HG02885 (cell line): ENCODE data around the gene SSTR1.
"Not testable (repeated sequence)": the region's sequence is repeated elsewhere in the genome, so short reads cannot be mapped to it uniquely, and the experiment has no call there.

Source experiments
- ATAC-seq: cut with Tn5 transposase; IDR thresholded peaks from one replicate; pipeline ENCODE4 v1.9.1; 2021; ENCODE audit warnings: mild to moderate bottlenecking; ENCODE audit not compliant: unreplicated experiment, poor library complexity

The SSTR1 gene, protein sequence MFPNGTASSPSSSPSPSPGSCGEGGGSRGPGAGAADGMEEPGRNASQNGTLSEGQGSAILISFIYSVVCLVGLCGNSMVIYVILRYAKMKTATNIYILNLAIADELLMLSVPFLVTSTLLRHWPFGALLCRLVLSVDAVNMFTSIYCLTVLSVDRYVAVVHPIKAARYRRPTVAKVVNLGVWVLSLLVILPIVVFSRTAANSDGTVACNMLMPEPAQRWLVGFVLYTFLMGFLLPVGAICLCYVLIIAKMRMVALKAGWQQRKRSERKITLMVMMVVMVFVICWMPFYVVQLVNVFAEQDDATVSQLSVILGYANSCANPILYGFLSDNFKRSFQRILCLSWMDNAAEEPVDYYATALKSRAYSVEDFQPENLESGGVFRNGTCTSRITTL

DNA sequence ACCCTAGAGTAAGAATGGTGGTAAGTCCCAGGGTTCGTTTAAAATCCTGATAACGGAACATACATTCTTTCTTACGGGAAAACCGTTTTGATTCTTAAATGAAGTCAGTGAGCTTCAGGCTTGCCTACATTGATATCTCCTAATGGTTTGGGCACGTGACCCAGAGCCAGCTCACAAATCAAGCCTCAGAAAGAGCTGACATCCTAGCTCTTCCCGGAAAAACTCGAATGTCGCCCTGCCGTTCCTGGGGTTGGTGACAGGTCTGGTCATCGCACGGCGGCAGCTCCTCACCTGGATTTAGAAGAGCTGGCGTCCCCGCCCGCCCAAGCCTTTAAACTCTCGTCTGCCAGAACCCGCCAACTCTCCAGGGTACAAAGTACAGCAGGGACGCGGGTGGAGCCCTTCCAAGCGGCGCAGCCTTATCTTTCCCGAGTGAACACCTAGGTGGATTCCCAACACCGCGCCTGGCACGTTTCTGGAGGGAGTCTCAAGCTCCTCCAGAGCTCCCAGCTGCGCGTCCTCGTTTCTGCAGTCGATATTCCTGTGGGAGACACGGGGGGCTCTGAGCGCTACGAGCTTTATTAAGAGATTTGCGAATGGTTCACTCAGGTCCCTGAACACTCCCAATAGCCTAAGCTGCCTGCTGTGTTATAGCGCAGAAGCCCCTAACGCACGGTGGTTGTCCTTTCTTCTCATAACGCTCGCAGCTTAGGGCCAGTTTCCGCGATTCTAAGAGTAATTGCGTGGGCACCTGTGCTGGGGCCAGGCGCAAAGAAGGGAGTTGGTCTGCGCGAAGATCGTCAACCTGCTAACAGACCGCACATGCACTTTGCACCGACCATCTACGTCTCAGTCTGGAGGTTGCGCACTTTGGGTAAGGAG, at the start of gene SSTR1:
TSS of gene SSTR1 (plus strand) at position 169 of the 882 bp plus-strand sequence. CDS start 1,486 bp downstream, outside the sequence.
- no peak for ATAC-seq

DNA sequence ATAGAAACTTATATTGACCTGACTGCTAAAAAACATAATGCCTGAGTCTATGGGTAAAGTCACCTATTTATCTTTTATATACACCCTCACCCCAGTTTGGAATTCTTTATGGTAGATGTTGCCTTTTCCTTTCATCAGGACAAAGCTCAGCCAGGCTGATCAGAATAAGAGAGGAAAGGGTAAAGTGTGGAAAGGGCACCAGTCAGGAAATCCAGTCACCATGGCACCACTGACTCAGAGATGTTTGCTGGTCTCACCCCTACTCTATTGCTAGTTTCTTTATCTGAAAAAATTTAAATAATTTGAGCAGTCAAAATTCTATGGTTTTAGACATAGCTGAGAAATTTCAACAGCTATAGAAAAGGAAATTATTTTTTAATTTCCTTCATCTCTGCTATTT, 49.2 kb upstream of the SSTR1 start:
- ATAC-seq = no peak

DNA sequence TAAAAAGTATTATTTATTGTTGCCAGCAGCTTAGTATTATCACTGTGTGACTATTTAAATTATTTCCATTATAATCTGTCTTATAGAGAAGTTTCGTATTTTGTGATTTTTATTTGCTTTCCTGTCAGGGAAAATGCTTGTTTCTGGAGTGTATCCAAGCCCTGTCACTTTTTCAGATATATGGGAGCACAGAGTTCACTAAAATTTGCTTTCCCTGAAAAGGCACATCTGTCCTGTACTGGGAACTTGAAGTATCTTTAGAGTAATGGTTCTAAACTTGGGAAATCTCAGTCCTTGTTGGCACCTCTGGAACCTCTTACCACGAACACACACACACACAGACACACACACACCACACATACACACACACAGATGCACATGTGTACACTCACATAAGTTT, 39.3 kb upstream of the SSTR1 start:
- no peak for ATAC-seq

DNA sequence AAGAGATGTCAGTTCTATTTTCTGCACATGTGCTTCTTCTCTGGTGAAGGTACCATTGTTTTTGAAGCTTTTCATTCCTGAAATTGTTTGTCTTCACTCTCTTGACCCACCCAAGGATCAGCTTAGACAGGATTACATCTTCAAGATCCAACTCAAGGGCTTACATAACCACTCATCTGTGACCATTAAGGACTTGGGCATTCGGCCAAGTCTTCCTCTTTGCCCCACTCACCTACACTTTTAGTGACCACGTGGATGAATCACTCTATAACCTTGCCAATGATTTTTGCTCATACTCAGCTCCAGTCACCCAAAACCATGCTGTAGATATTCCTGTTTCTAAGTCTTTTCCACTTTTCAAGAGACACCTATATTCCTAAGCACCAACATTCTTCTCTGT, 36.5 kb upstream of the SSTR1 start:
- no peak for ATAC-seq

DNA sequence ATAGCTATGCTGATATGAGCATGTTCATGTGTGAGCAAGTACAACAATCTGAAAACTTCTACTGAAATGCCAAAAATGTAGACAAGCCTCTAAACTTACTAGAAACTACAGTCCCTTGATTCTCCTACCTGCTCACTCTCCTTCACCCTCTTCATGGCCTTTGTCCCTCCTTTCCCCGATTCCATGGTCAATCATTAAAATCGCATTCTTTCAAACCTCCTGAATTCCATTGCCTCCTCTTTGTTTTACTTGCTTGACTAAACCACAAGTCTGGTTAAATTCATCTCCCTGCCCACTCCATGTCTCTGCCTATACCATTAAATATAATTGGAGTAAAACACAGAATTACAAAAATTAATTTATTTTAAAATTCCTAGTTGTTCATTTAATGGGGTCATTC, 33.0 kb upstream of the SSTR1 start:
- no peak for ATAC-seq

DNA sequence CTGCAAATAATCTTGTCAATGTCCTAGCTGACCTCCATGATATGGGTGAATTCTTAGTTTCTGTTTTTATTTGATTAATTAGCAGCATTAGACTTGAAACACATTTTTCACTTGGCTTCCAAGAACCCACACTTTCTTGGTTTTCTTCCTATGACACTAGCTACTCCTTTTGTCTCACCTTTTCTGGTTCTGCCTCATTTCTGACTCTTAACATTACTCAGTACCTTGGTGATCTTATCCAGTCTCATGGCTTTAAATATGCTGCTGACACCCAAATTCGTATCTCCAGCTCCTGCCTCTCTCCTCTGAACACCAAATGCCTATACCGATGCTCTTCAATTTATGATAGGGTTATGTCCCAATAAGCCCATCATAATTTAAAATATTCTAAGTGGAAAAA, 32.0 kb upstream of the SSTR1 start:
- no peak for ATAC-seq

DNA sequence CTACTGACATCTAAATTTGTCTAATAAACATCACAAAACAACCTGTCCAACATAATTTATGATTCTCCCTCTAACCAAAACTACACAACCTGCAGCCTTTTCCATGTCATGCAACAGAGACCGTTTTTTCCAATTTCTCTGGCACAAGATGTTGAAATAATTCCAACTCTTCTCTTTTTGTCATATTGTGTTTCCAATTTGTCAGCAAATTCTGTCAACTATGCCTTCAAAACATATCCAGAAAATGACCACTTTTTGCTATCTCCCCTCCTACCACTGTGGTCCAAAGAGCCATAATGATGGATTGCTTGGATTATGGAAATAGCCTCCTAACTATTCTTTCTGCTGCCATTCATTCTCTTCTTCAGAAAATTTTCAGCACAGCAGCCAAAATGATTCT, 31.3 kb upstream of the SSTR1 start:
- no peak for ATAC-seq

DNA sequence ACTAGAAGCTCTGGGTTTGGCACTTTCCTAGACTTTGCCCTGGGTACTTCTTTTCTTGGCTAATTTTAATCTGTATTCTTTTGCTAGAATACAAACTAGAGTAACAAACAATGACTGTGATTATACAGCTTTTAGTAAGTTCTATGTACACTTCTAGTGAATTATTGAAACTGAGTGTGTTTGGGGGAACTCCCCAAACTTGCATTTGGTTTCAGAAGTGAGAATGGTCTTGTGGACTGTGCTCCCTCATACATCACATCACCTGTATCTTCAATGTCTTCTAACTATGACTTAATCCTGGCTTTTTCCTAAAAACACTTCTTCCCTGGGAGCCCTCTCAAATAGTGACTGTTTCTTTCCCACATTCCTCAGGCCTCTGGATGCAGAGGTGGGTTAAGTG, 23.6 kb upstream of the SSTR1 start:
- no peak for ATAC-seq

DNA sequence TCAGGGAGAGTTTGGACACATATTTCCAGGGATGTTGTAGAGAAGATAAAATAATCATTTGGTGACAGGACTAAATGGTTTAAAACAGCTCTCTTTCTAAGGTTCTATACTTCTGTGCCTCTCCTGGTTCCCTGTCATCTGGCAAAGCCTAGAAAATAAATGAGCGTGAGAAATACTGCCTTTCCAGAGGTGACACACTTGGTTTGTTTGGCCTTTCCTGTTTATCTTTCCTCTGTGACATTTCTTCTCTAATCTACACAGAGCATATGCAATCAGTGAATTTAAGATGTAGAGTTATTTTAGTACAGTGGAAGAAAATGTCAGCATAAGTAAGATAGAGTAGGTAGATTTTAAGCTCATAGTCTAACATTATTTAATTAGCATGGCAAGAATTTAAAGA, 22.0 kb upstream of the SSTR1 start:
- ATAC-seq = no peak

DNA sequence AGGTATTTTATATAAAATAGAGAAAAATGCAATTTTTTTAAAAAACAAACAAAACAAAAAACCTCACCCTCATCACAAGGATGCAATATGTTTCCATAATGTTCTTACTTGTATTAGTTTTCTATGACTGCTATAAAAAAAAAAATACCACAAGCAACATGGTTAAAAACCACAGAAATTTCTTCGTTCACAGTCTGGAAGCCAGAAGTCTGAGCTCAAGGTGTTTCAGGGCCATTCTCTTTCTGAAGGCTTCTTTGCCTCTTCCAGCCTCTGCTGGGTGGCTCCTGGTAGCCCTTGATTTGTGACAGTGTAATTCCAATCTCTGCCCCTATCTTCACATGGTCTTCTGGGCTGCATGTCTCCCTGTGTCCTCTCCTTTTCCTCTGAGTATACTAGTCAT, 21.5 kb upstream of the SSTR1 start:
- ATAC-seq = no peak

DNA sequence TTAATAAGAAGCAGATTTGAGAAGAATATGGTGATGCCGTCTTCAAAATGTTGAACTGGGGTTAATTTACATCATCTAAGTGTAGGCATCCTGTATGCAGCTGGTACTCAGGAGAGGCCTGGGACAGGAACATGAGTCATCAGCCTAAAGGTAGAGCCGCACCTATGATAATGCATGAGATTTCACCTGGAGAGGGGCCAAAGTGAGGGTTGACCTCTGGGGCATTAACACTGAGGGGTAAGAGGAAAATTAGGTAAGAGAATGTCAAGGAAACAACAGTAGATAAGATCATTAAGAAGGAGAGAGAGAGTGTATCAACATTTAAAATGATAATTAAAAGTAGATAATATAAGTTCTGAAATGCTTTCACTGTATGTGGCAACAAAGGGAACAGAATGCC, 20.2 kb upstream of the SSTR1 start:
- no peak for ATAC-seq

DNA sequence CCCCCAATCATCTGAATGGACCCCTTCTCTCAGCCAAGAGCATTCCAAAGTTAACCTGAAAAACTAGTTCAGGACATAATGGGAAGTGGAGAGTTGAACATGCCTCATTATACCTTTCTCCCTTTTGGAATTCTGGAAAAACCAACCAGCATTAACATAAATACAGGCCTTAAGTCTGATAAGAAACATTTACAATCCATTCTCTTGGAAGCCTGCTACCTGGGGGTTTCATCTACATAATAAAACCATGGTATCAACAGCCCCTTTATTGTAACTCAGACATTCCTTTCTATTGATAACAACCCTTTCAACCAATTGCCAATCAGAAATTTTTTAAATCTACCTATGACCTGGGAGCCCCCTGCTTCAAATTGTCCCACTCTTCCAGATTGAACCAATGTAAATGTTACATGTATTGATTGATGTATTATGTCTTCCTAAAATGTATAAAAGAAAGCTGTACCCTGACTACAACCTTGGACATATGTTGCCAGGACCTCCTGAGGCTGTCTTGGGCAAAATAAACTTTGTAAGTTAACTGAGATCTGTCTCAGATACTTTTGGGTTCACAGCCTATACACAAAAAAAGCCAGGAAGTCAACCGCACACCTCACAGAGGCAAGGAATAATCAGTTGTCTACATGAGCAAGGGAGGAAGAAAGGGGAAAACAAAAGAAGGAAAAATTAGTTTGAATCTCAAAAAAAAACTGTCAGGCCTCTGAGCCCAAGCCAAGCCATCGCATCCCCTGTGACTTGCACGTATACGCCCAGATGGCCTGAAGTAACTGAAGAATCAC, 17.6 kb upstream of the SSTR1 start:
- no peak for ATAC-seq

DNA sequence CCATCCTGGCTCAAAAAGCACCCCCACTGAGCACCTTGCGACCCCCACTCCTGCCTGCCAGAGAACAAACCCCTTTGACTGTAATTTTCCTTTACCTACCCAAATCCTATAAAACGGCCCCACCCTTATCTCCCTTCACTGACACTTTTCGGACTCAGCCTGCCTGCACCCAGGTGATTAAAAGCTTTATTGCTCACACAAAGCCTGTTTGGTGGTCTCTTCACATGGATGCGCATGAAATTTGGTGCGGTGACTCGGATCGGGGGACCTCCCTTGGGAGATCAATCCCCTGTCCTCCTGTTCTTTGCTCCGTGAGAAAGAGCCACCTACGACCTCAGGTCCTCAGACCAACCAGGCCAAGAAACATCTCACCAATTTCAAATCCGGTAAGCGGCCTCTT, 16.9 kb upstream of the SSTR1 start:
- not testable (repeated sequence) for ATAC-seq

DNA sequence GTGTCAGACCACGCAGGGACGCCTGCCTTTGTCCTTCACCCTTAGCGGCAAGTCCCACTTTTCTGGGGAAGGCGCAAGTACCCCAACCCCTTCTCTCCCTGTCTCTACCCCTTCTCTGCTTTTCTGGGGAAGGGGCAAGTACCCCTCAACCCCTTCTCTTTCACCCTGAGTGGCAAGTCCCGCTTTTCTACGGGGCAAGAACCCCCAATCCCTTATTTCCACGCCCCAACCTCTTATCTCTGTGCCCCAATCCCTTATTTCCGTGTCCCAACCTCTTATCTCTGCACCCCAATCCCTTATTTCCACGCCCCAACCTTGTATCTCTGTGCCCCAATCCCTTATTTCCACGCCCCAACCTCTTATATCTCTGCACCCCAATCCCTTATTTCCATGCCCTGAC, 16.2 kb upstream of the SSTR1 start:
- not testable (repeated sequence) for ATAC-seq

DNA sequence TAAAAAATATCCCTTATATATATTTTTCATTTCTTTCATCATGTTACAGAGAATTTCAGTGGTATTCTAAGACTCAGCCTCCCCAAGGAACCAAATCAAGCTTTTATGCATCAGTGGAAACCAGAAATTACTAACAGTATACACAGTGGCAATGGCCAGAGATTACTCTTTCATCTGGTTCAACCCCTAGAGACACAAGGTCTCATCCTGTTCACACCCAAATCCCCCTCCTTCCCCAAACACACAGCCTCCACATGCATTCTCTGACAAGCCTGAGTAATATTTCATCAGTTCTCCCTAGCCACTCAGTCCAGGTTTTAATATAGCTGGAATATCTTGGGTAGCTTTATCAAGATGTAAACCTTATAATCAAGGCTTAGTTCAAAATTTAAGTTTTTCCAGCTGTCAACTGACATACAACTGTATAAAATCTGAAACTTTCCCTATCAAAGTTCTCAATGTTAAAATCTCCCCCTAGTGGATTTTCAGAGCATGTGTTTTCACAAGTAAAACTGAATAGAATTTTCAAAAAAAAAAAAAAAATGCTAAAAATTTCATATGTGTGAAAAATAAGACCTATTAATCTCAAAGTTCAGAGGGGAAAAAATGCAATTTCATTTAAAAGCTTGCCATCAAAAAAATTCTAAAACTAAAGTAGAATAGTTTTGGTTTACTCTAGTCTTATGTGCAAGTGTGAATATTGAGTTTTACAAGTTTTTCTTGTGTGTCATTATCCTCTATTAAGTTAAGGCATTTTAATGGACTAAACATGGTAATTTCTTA, 10.5 kb upstream of the SSTR1 start:
- ATAC-seq = no peak

DNA sequence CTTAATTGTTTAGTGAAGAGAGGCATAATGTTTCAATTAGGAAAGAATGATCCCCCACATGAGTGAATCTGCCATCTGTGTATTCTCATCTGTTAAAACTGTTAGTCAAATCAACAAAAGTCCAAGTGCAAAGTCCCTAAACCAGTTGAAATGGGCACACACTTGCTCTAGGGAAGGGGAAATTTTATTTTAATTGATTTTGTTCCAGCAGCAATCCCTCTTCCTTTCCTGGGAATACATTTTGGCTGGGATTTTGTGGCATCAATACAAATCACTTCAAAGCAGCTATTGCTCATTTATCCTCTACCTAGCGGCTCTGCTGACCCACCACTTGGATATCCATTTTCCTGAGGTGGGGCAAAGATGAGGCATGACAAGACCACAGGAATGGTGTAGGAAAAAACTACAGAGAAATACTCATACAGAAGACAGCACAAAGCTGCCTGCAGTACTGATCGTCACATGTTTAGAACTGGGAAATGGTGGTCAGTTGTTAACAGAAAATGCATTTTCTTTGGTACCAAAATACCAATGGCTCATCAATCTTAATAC, 9.8 kb upstream of the SSTR1 start:
- no peak for ATAC-seq

DNA sequence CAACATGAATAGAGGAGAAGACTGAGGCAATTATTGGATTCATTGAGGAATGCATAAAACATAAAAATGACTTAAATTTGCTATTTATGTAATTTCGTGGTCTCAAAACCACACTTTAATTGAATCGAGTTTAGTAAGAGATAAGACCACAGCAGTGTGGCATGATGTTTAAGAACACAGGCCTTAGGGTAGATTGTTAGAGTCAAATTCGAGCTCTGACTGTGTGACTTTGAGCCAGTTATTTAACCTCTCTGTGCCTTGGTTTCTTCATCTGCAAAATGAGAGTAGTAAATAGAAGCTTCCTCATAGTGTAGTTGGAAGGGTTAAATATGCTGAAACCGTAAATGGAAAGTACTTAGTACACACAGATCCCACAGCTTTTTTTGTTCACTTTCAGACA, 9.3 kb upstream of the SSTR1 start:
- no peak for ATAC-seq

DNA sequence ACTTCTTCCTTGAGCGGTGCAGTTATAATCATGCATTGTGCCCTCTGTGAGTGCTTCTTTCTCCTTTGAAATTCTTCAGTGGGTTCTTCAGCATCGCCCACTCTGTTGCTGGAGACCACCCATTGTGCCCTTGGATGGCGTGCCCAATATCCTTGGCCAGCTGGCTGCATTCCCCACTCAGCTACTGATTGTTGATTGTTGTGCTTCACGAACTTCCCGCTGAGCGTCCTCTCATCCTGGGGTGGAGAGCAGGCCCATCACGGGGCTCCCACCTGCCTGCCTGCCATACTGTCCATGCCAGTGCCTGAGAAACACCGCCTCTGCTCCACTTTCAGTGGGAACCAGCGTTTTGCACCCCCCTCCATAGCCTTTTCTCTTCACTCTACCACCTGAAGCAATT, 8.6 kb upstream of the SSTR1 start:
- no peak for ATAC-seq

DNA sequence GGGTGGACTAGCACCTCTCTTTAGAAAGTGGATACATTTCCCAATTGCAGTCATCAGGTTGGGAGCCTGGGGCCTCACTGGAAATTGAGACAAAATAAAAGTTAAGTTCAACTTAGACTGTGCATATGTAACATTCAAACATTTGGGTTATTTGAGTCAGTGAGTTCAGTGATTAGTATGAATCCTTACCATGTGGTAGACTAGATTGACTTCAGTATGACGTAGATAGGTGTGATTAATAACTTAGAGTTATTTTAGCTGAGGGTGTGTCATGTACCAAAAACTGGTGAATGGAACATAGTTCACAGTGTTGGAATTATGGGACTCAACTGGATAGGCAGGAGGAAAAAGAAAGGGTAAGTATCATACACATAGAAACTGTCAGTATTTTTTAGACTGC, 8.0 kb upstream of the SSTR1 start:
- no peak for ATAC-seq
